ENCODE results near the gene HERPUD2. TPM values are rescaled to one million over a fixed set of nuclear protein-coding genes. Genes with fewer than 3 reads are reported as not detected.

HERPUD2 gene
- total RNA-seq, 2 donors from 2014 or later: 24.3 to 59.2 TPM

GRCh38 chr7:35681231-35682029 lies 13.5 kb downstream of the HERPUD2 start:
- Histone ChIP-seq H3K4me3 (no peak overlapping the region), H3K27ac (no peak overlapping the region), H3K36me3 (no peaks in the 10 kb centered on the region), H3K4me1 (ENCODE audit: control insufficient read depth in 1 of 2, low read depth in 2 of 2) (peaks cover 10 to 20% of the 10 kb centered on the region in 2 donors), H3K9me3 (no peaks in the 10 kb centered on the region), H3K27me3 (replicated peaks; ENCODE audit: insufficient read depth) (no peaks in the 10 kb centered on the region)
- DNase-seq (ENCODE audit: low spot score) (no peak), ATAC-seq (ENCODE audit: insufficient number of reproducible peaks, low FRiP score, low read depth) (no peak)
- TF ChIP-seq CTCF (IDR thresholded peaks at IDR 0.05): no peak

- no peaks in the 10 kb centered on the region for H3K27me3 ChIP-seq (replicated peaks; ENCODE audit: insufficient read depth)
- no peaks in the 10 kb centered on the region for H3K36me3 ChIP-seq
- H3K4me1 ChIP-seq (ENCODE audit: control insufficient read depth in 1 of 2, low read depth in 2 of 2): peaks cover 14 to 26% of the 10 kb centered on the region in 2 donors
- H3K9me3 ChIP-seq: no peaks in the 10 kb centered on the region
- no peak for TF ChIP-seq CTCF (IDR thresholded peaks at IDR 0.05)
- no peak overlapping the region for H3K4me3 ChIP-seq
- H3K27ac ChIP-seq: no peak overlapping the region
- no peak for ATAC-seq (ENCODE audit: insufficient number of reproducible peaks, low FRiP score, low read depth)
- DNase-seq (ENCODE audit: low spot score): no peak
These were observed 14.4 kb downstream of the HERPUD2 start for GRCh38 chr7:35680403-35681013.

GRCh38 chr7:35677582-35678356 lies 17.2 kb downstream of the HERPUD2 start:
- H3K27ac ChIP-seq: no peak overlapping the region
- no peaks in the 10 kb centered on the region for H3K27me3 ChIP-seq (replicated peaks; ENCODE audit: insufficient read depth)
- H3K36me3 ChIP-seq: no peaks in the 10 kb centered on the region
- DNase-seq (ENCODE audit: low spot score) (no peak), ATAC-seq (ENCODE audit: insufficient number of reproducible peaks, low FRiP score, low read depth) (no peak)
- peaks cover 18 to 26% of the 10 kb centered on the region in 2 donors for H3K4me1 ChIP-seq (ENCODE audit: control insufficient read depth in 1 of 2, low read depth in 2 of 2)
- TF ChIP-seq CTCF (IDR thresholded peaks at IDR 0.05): no peak
- no peaks in the 10 kb centered on the region for H3K9me3 ChIP-seq
- no peak overlapping the region for H3K4me3 ChIP-seq

GRCh38 chr7:35676211-35676610 lies 18.7 kb downstream of the HERPUD2 start:
- Histone ChIP-seq H3K4me1 (ENCODE audit: control insufficient read depth in 1 of 2, low read depth in 2 of 2) (peaks cover 22 to 30% of the 10 kb centered on the region in 2 donors), H3K4me3 (no peak overlapping the region), H3K27me3 (replicated peaks; ENCODE audit: insufficient read depth) (no peaks in the 10 kb centered on the region), H3K27ac (no peak overlapping the region), H3K36me3 (no peaks in the 10 kb centered on the region), H3K9me3 (no peaks in the 10 kb centered on the region)
- DNase-seq (ENCODE audit: low spot score) (no peak), ATAC-seq (ENCODE audit: insufficient number of reproducible peaks, low FRiP score, low read depth) (no peak)
- TF ChIP-seq CTCF (IDR thresholded peaks at IDR 0.05): no peak

Data from thoracic aorta (tissue), 2 donors.